Spleen (tissue), 7 donors: ENCODE measurements around the gene MAP1LC3B2.

Experiments
- POLR2A ChIP-seq, 3 donors: fragments of 450-650 bp; IDR thresholded peaks; one replicate each; pipeline ENCODE4 v1.5.1; 2017; ENCODE audit warnings: antibody characterized with exemption in 3 of 3, mild to moderate bottlenecking in 1 of 3
- POLR2AphosphoS5 ChIP-seq, 3 donors: sonication (generic); formaldehyde crosslinking; IDR thresholded peaks; one replicate each; pipeline ENCODE4 v1.5.1; 2017; ENCODE audit warnings: antibody characterized with exemption in 3 of 3
- TF ChIP-seq, protein P1 (sequence below), 11 experiments: fragments of 200-600 bp in 7 of 11; fragments of 450-650 bp in 4 of 11; sonication (generic) in 4 of 11; IDR thresholded peaks in 8 of 11; conservative IDR thresholded peaks in 3 of 11; 1 replicate in 7 of 11; 2 replicates in 4 of 11; pipeline versions ENCODE4 v1.4.0 to v1.8.0; 2016 to 2021; ENCODE audit warnings: antibody characterized with exemption in 11 of 11, inconsistent platforms in 4 of 11, mild to moderate bottlenecking in 1 of 11
- donor health status: DM: no; HTN: no; CAD: no; lungs with moderate emphysema.
- donor health status: DM: no; HTN: no; CAD: no.
- donor health status: DM: no; HTN: no; CAD: no.

DNA sequence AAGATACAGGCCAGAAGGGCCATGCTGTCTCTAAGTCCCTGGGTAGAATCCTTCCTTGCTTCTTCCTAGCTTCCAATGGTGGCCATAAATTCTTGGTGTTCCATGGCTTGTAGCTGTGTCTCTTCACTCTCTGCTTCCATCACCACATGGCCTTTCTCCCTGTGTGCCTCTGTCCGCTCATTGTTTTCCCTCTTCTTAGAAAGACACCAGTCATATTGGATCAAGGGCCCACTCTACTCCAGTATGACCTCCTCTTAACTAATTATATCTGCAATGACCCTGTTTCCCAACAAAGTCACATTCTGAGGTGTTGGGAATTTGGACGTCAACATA is 7.6 kb upstream of the MAP1LC3B2 start:
- TF ChIP-seq POLR2A (IDR thresholded peaks at IDR 0.05) (no peak), POLR2AphosphoS5 (IDR thresholded peaks at IDR 0.05) (no peak)
- TF ChIP-seq, protein P1, sequence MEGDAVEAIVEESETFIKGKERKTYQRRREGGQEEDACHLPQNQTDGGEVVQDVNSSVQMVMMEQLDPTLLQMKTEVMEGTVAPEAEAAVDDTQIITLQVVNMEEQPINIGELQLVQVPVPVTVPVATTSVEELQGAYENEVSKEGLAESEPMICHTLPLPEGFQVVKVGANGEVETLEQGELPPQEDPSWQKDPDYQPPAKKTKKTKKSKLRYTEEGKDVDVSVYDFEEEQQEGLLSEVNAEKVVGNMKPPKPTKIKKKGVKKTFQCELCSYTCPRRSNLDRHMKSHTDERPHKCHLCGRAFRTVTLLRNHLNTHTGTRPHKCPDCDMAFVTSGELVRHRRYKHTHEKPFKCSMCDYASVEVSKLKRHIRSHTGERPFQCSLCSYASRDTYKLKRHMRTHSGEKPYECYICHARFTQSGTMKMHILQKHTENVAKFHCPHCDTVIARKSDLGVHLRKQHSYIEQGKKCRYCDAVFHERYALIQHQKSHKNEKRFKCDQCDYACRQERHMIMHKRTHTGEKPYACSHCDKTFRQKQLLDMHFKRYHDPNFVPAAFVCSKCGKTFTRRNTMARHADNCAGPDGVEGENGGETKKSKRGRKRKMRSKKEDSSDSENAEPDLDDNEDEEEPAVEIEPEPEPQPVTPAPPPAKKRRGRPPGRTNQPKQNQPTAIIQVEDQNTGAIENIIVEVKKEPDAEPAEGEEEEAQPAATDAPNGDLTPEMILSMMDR (IDR thresholded peaks at IDR 0.05 in 8 of 11, conservative IDR thresholded peaks at IDR 0.05 in 3 of 11): no peak
